HepG2 (cell line): ENCODE measurements around the gene SLCO3A1. TPM values are rescaled to one million over a fixed set of nuclear protein-coding genes. Genes with fewer than 3 reads are reported as not detected.

Source experiments
- ATAC-seq: fragments of 200-7000 bp; cut with Tn5 transposase; 3 replicates; pipeline ENCODE4 v1.9.1; 2020; ENCODE audit warnings: mild to moderate bottlenecking, moderate library complexity
- BruUV-seq: library from RNA; stranded (reverse); fragments of 400-500 nt; replicated peaks from 2 replicates; lab custom pipeline; 2021; lab: Mats Ljungman, UMichigan
- CTCF ChIA-PET: fragments of 300-600 bp; formaldehyde crosslinking; extraction: SDS; loops from one replicate; lab custom pipeline; 2021; ENCODE audit warnings: low total read pairs, inconsistent platforms, low intra/inter-chr PET ratio; lab: Yijun Ruan, JAX
- POLR2A ChIA-PET: fragments of 350-600 bp; sonication (Branson Sonifier 250); formaldehyde crosslinking; loops from one replicate; lab custom pipeline; 2020; ENCODE audit warnings: antibody characterized with exemption, inconsistent platforms; lab: Yijun Ruan, JAX
- DNase-seq: peaks from one replicate; pipeline ENCODE4 v3.0.0-alpha.2; 2015; ENCODE audit warnings: low spot score
- FAIRE-seq: peaks from 3 replicates; lab custom pipeline; 2011; peaks lifted over from hg19 to GRCh38; lab: Jason Lieb, UNC
- H2AFZ ChIP-seq: one replicate; pipeline ENCODE4 v1.6.1; 2011; ENCODE audit warnings: low read length, inconsistent platforms
- H3K27ac ChIP-seq: fragments of 300-600 bp; 3 replicates; pipeline ENCODE4 v1.8.0; 2011; ENCODE audit warnings: mixed run types, mild to moderate bottlenecking, mixed read lengths, low read length, inconsistent platforms; ENCODE audit not compliant: insufficient read depth; ENCODE audit errors: extremely low read length
- H3K27me3 ChIP-seq, 2 experiments: fragments of 200-600 bp in 1 of 2; 2 replicates in 1 of 2; 3 replicates in 1 of 2; pipeline versions ENCODE4 v1.6.0 to v1.8.0; 2011; ENCODE audit warnings: low read length in 2 of 2, mild to moderate bottlenecking in 2 of 2, moderate library complexity in 2 of 2, inconsistent platforms in 1 of 2; ENCODE audit not compliant: insufficient read depth in 2 of 2, control insufficient read depth in 1 of 2
- H3K36me3 ChIP-seq, 2 experiments: fragments of 200-600 bp in 1 of 2; replicated peaks in 1 of 2; 2 replicates in 1 of 2; 3 replicates in 1 of 2; pipeline versions ENCODE4 v1.5.1 to v1.8.0; 2011; ENCODE audit warnings: low read length in 2 of 2, inconsistent platforms in 1 of 2; ENCODE audit not compliant: insufficient read depth in 2 of 2, control insufficient read depth in 1 of 2
- H3K4me1 ChIP-seq: 2 replicates; pipeline ENCODE4 v1.5.1; 2012; ENCODE audit warnings: low read length, inconsistent platforms; ENCODE audit not compliant: insufficient read depth
- H3K4me2 ChIP-seq: 2 replicates; pipeline ENCODE4 v1.6.0; 2011; ENCODE audit warnings: low read depth, low read length, inconsistent platforms
- H3K4me3 ChIP-seq, 3 experiments: fragments of 200-600 bp in 1 of 3; sonication (generic), shearing (Covaris generic) in 1 of 3; replicated peaks in 1 of 3; 2 replicates each; pipeline ENCODE4 v1.5.1; 2011 to 2016; ENCODE audit warnings: low read length in 3 of 3, inconsistent platforms in 2 of 3, low read depth in 2 of 3, mild to moderate bottlenecking in 2 of 3, control low read depth in 1 of 3, mixed read lengths in 1 of 3; ENCODE audit not compliant: insufficient read depth in 1 of 3
- H3K79me2 ChIP-seq: one replicate; pipeline ENCODE4 v1.6.1; 2011; ENCODE audit warnings: low read length, inconsistent platforms; ENCODE audit not compliant: insufficient read depth
- H3K9ac ChIP-seq: 2 replicates; pipeline ENCODE4 v1.6.0; 2011; ENCODE audit warnings: mild to moderate bottlenecking, low read depth, low read length, inconsistent platforms; ENCODE audit not compliant: insufficient read depth
- H3K9me3 ChIP-seq: 2 replicates; pipeline ENCODE4 v1.5.1; 2012; ENCODE audit warnings: mild to moderate bottlenecking, low read length
- H4K20me1 ChIP-seq: 2 replicates; pipeline ENCODE4 v1.6.0; 2011; ENCODE audit warnings: inconsistent platforms, mild to moderate bottlenecking, low read length, moderate library complexity; ENCODE audit not compliant: insufficient read depth
- BATF2 ChIP-seq: sonication (generic); formaldehyde crosslinking; IDR thresholded peaks from 2 replicates; pipeline ENCODE4 v1.8.0; 2022; ENCODE audit warnings: mild to moderate bottlenecking, missing genetic modification reagents, moderate library complexity
- BRD4 ChIP-seq: sonication (generic); formaldehyde crosslinking; IDR thresholded peaks from 2 replicates; pipeline ENCODE4 v1.4.0; 2020; ENCODE audit warnings: missing genetic modification reagents
- HMGXB4 ChIP-seq, 2 experiments: sonication (generic) in 1 of 2; formaldehyde crosslinking in 1 of 2; IDR thresholded peaks; 2 replicates each; pipeline versions ENCODE4 v1.4.0 to v1.6.1; 2018 to 2020; ENCODE audit warnings: missing genetic modification reagents in 2 of 2, borderline replicate concordance in 1 of 2, low read depth in 1 of 2, mild to moderate bottlenecking in 1 of 2, missing biosample characterization in 1 of 2
- MLLT10 ChIP-seq: sonication (generic); formaldehyde crosslinking; IDR thresholded peaks from 2 replicates; pipeline ENCODE4 v1.4.0; 2020; ENCODE audit warnings: missing genetic modification reagents
- PAWR ChIP-seq: sonication (generic); formaldehyde crosslinking; IDR thresholded peaks from 2 replicates; pipeline ENCODE4 v1.4.0; 2020; ENCODE audit warnings: missing genetic modification reagents, mild to moderate bottlenecking, borderline replicate concordance
- SPEN ChIP-seq: sonication (generic); formaldehyde crosslinking; IDR thresholded peaks from 2 replicates; pipeline ENCODE4 v1.5.1; 2020; ENCODE audit warnings: low read depth, mild to moderate bottlenecking, missing genetic modification reagents
- SSRP1 ChIP-seq: IDR thresholded peaks from 2 replicates; pipeline ENCODE4 v1.6.1; 2016; ENCODE audit warnings: control low read depth
- SUZ12 ChIP-seq: fragments of 150-350 bp; IDR thresholded peaks from 2 replicates; pipeline ENCODE4 v1.6.1; 2014; ENCODE audit warnings: low read depth, low read length
- ZBED4 ChIP-seq: sonication (generic); formaldehyde crosslinking; IDR thresholded peaks from 2 replicates; pipeline ENCODE4 v1.4.0; 2020; ENCODE audit warnings: missing genetic modification reagents, borderline replicate concordance
- ZIK1 ChIP-seq: sonication (generic); formaldehyde crosslinking; IDR thresholded peaks from 2 replicates; pipeline ENCODE4 v1.5.0; 2020; ENCODE audit warnings: mild to moderate bottlenecking, low read depth, missing genetic modification reagents, borderline replicate concordance
- ZNF121 ChIP-seq: sonication (generic); formaldehyde crosslinking; IDR thresholded peaks from 2 replicates; pipeline ENCODE4 v1.5.0; 2020; ENCODE audit warnings: mild to moderate bottlenecking, missing genetic modification reagents
- ZNF382 ChIP-seq: sonication (generic); formaldehyde crosslinking; IDR thresholded peaks from 2 replicates; pipeline ENCODE4 v1.5.0; 2020; ENCODE audit warnings: missing genetic modification reagents, mild to moderate bottlenecking, borderline replicate concordance
- ZNF569 ChIP-seq: sonication (generic); formaldehyde crosslinking; IDR thresholded peaks from 2 replicates; pipeline ENCODE4 v1.5.0; 2020; ENCODE audit warnings: mild to moderate bottlenecking, missing genetic modification reagents, moderate library complexity, borderline replicate concordance
- ZZZ3 ChIP-seq: sonication (generic); formaldehyde crosslinking; IDR thresholded peaks from 2 replicates; pipeline ENCODE4 v1.4.0; 2020; ENCODE audit warnings: missing genetic modification reagents, mild to moderate bottlenecking, borderline replicate concordance
- WGBS: methylation state at CpG from one replicate; pipeline ENCODE4 v1.1.6; 2017; ENCODE audit warnings: low lambda C conversion rate; 5-methylcytosine and 5-hydroxymethylcytosine counted together
- in situ Hi-C: cut with HindIII; loops from 2 replicates; pipeline ENCODE4 v1.10.0; 2017; ENCODE audit warnings: low pct_unique_long_range_greater_than_20kb; ENCODE audit not compliant: extremely low pct_ligation_motif_present
- intact Hi-C: fragments of 100-400 bp; cut with micrococcal nuclease; formaldehyde crosslinking; loops from one replicate; pipeline ENCODE4 v1.10.0; 2022; ENCODE audit not compliant: unreplicated experiment
- polyA plus RNA-seq, 8 experiments: library from polyadenylated mRNA; depleted of rRNA in 3 of 8; stranded (reverse) in 7 of 8; unstranded in 1 of 8; fragments of >200 nt; fragmentation: Illumina TruSeq in 4 of 8; extraction: Trizol in 4 of 8; gene quantifications; 2 replicates each; pipeline versions ENCODE4 v1.2.1 to v1.2.3, GENCODE V29; 2011 to 2016; ENCODE audit warnings: low read depth in 4 of 8, missing spikeins in 1 of 8, mixed read lengths in 1 of 8; ENCODE audit not compliant: insufficient read depth in 1 of 8
- total RNA-seq, 5 experiments: library from RNA; depleted of rRNA; stranded (reverse); fragments of >200 nt; fragmentation: Illumina TruSeq; extraction: Trizol; gene quantifications; 2 replicates each; pipeline ENCODE4 v1.2.3, GENCODE V29; 2016; ENCODE audit warnings: low read depth in 1 of 5

SLCO3A1 gene
- total and polyA plus RNA-seq, 2 of the 13 experiments (the other 11 are each of a cell fraction or from before 2014, with no cell fraction given): 0.02 TPM; not detected in 1

- no peaks in the 10 kb centered on the region for H3K4me1 ChIP-seq
- DNase-seq: no peak
- no peak for FAIRE-seq
- ChIA-PET CTCF (no interaction called here), POLR2A (no interaction called here)
- peaks cover 0 to 13% of the 10 kb centered on the region in 2 experiments; a peak in 1 of 5 replicates for H3K27me3 ChIP-seq
- no peaks in the 10 kb centered on the region for H3K9me3 ChIP-seq
- H3K79me2 ChIP-seq: no peaks in the 10 kb centered on the region
- TF ChIP-seq MLLT10 (no peak), SPEN (CRISPR knock-in tag) (no peak), SUZ12 (no peak), SSRP1 (CRISPR knock-in tag) (no peak), PAWR (no peak), ZZZ3 (CRISPR knock-in tag) (no peak), ZBED4 (CRISPR knock-in tag) (no peak), ZIK1 (CRISPR knock-in tag) (no peak), ZNF569 (no peak), ZNF121 (no peak), ZNF382 (no peak), HMGXB4 (CRISPR knock-in tag; IDR thresholded peaks at IDR 0.05; ENCODE audit: borderline replicate concordance in 1 of 2, low read depth in 1 of 2) (no peak), BATF2 (no peak), BRD4 (CRISPR knock-in tag) (no peak)
- ATAC-seq: no peak
- 20% methylated on average over 3 of the region's 3 CpGs for WGBS
- no peaks in the 10 kb centered on the region for H4K20me1 ChIP-seq
- no peak overlapping the region for H2AFZ ChIP-seq
- no peaks in the 10 kb centered on the region for H3K36me3 ChIP-seq
- BruUV-seq: no TSS peak
- intact Hi-C loops: no loop called here
- no peak overlapping the region for H3K9ac ChIP-seq
- H3K27ac ChIP-seq: no peak overlapping the region
- no peak overlapping the region for H3K4me2 ChIP-seq
- no peak overlapping the region for H3K4me3 ChIP-seq
- in situ Hi-C loops: no loop called here
These were observed 271.1 kb downstream of the SLCO3A1 start for GRCh38 chr15:92124657-92125010.
